Aorta (tissue), 5 donors: ENCODE data around the gene SAMD4B. TPM values are rescaled to one million over a fixed set of nuclear protein-coding genes. Genes with fewer than 3 reads are reported as not detected.
A peak's percentile ranks its signal among the peaks of the same experiment; 100 is the strongest.
"Not testable (repeated sequence)": the region's sequence is repeated elsewhere in the genome, so short reads cannot be mapped to it uniquely, and the experiment has no call there.

Experiments
- ATAC-seq: fragments of 200-7000 bp; cut with Tn5 transposase; one replicate; pipeline ENCODE4 v1.9.1; 2022; ENCODE audit warnings: moderate library complexity; ENCODE audit not compliant: low FRiP score
- DNase-seq, 2 donors: peaks; one replicate each; pipeline ENCODE4 v3.0.0-alpha.2; 2020
- H3K27ac ChIP-seq, 2 donors: one replicate each; pipeline ENCODE4 v1.5.1; 2013; ENCODE audit warnings: low read length in 2 of 2, mild to moderate bottlenecking in 2 of 2, moderate library complexity in 2 of 2, control low read depth in 1 of 2, inconsistent platforms in 1 of 2, low read depth in 1 of 2
- H3K27me3 ChIP-seq, 2 donors: one replicate each; pipeline ENCODE4 v1.6.1; 2013; ENCODE audit warnings: control low read depth in 1 of 2, low read length in 1 of 2, mild to moderate bottlenecking in 1 of 2, moderate library complexity in 1 of 2; ENCODE audit not compliant: insufficient read depth in 2 of 2, control insufficient read depth in 1 of 2
- H3K36me3 ChIP-seq, 2 donors: one replicate each; pipeline ENCODE4 v1.6.1; 2013; ENCODE audit warnings: control low read depth in 1 of 2, low read length in 1 of 2, mild to moderate bottlenecking in 1 of 2; ENCODE audit not compliant: insufficient read depth in 2 of 2, control insufficient read depth in 1 of 2
- H3K4me1 ChIP-seq, 2 donors: one replicate each; pipeline ENCODE4 v1.6.1; 2013; ENCODE audit warnings: low read length in 2 of 2, control low read depth in 1 of 2, mild to moderate bottlenecking in 1 of 2, moderate library complexity in 1 of 2; ENCODE audit not compliant: insufficient read depth in 2 of 2, control insufficient read depth in 1 of 2
- H3K4me3 ChIP-seq, 2 donors: one replicate each; pipeline ENCODE4 v1.5.1; 2013; ENCODE audit warnings: low read length in 2 of 2, control low read depth in 1 of 2, mild to moderate bottlenecking in 1 of 2
- H3K9me3 ChIP-seq: one replicate; pipeline ENCODE4 v1.6.1; 2013; ENCODE audit warnings: mild to moderate bottlenecking, low read length; ENCODE audit not compliant: control insufficient read depth
- WGBS, 2 donors: extraction: QIAGEN DNeasy Blood & Tissue Kit; methylation state at CpG; one replicate each; pipeline ENCODE4 v1.1.7; 2013; 5-methylcytosine and 5-hydroxymethylcytosine counted together
- intact Hi-C, 2 donors: fragments of 100-400 bp; cut with DNase I; formaldehyde crosslinking; loops; one replicate each; pipeline versions ENCODE4 v1.14.2 to v1.15.0; 2022
- polyA plus RNA-seq, 2 donors: library from polyadenylated mRNA; stranded (reverse); fragments of 200-250 nt; gene quantifications; one replicate each; pipeline ENCODE4 v1.2.3, GENCODE V29; 2013
- total RNA-seq, 2 donors: library from RNA; stranded (reverse); fragmentation: NEBNext Ultra II Directional; extraction: Animal tissue kit (Norgen Biotek cat#: 25700); gene quantifications; one replicate each; pipeline ENCODE4 v1.2.1, GENCODE V29; 2021
- donor health status: healthy with polysubstance abuse.
- donor health status: Bipolar disorder and iron deficiency.
- donor health status: DM: no; HTN: no; CAD: no.
- donor health status: DM: no; HTN: no; CAD: no.
- donor health status: DM: yes; HTN: yes; CAD: no.

The SAMD4B gene
- total and polyA plus RNA-seq, 4 donors, result 33.6 to 120 (median 105) TPM

GRCh38 chr19:39340156-39340555, 2.1 kb upstream of the SAMD4B start:
- intact Hi-C loops, result loop anchor here (5.0 to 10.0 kb wide), 3 partner anchors 192 to 213 kb away; partner anchors contain the start of genes EID2B (in 2 of the 2) and PAK4 (in 1 of the 2)
- not testable (repeated sequence) for H3K27ac ChIP-seq, DNase-seq, H3K4me3 ChIP-seq, ATAC-seq, H3K4me1 ChIP-seq, H3K9me3 ChIP-seq, H3K36me3 ChIP-seq, H3K27me3 ChIP-seq
- WGBS, 2 donors, result 78 to 81% methylated on average over 7 of the region's 7 CpGs

- Histone ChIP-seq H3K36me3 (no peaks in the 10 kb centered on the region), H3K27me3 (no peaks in the 10 kb centered on the region), H3K9me3 (no peaks in the 10 kb centered on the region), H3K27ac (peak overlapping the region in 1 of 2 donors; percentile 65), H3K4me3 (peak overlapping the region; percentile 50 to 89), H3K4me1 (no peaks in the 10 kb centered on the region)
- DNase-seq (peak in 1 of 2 donors; percentile 54), ATAC-seq (peak; percentile 5)
- WGBS, 2 donors, result 3 to 4% methylated on average over 17 of the region's 17 CpGs
- intact Hi-C loops, result loop anchor here (5.0 to 10.0 kb wide), 3 partner anchors 191 to 214 kb away; partner anchors contain the start of genes EID2B (in 2 of the 2) and PAK4 (in 1 of the 2)
These were observed 997 bp upstream of the SAMD4B start for GRCh38 chr19:39341129-39341718.

GRCh38 chr19:39342647-39343305, 555 bp downstream of the SAMD4B start:
- intact Hi-C loops, result loop anchor here (1.0 to 10.0 kb wide), 4 partner anchors 49 to 215 kb away; partner anchors contain the start of genes EID2B (in 2 of the 2), MED29 (in 1 of the 2), PAF1 (in 1 of the 2) and PAK4 (in 1 of the 2)
- Histone ChIP-seq H3K9me3 (no peaks in the 10 kb centered on the region), H3K4me1 (peaks cover 0 to under 1% of the 10 kb centered on the region in 2 donors), H3K27ac (peak overlapping the region; percentile 13 to 52), H3K27me3 (no peaks in the 10 kb centered on the region), H3K4me3 (peak overlapping the region; percentile 92 to 99), H3K36me3 (no peaks in the 10 kb centered on the region)
- no peak for ATAC-seq
- WGBS, 2 donors, result 1% methylated on average over 26 to 51 of the region's 51 CpGs
- peak; percentile 59 to 80 for DNase-seq

GRCh38 chr19:39345956-39346355, 3.7 kb downstream of the SAMD4B start:
- 66 to 67% methylated on average over 1 of the region's 1 CpG for WGBS, 2 donors
- H3K27me3 ChIP-seq, result no peaks in the 10 kb centered on the region
- no peak overlapping the region for H3K27ac ChIP-seq
- ATAC-seq (no peak), DNase-seq (peak; percentile 8 to 31)
- intact Hi-C loops, result loop anchor here in 1 of 2 donors (10.0 kb wide), 1 partner anchor 189 kb away; the partner anchor contains the start of gene EID2B
- peaks cover 0 to 2% of the 10 kb centered on the region in 2 donors for H3K36me3 ChIP-seq
- H3K4me1 ChIP-seq, result peaks cover 0 to 3% of the 10 kb centered on the region in 2 donors
- H3K9me3 ChIP-seq, result no peaks in the 10 kb centered on the region
- H3K4me3 ChIP-seq, result no peak overlapping the region

- DNase-seq (peak; percentile 18 to 45), ATAC-seq (no peak)
- WGBS, 2 donors, result 67 to 76% methylated on average over 4 of the region's 4 CpGs
- H3K4me3 ChIP-seq, result no peak overlapping the region
- H3K9me3 ChIP-seq, result no peaks in the 10 kb centered on the region
- intact Hi-C loops, result loop anchor here in 1 of 2 donors (10.0 kb wide), 1 partner anchor 187 kb away; the partner anchor contains the start of gene EID2B
- H3K4me1 ChIP-seq, result peaks cover 0 to 3% of the 10 kb centered on the region in 2 donors
- no peaks in the 10 kb centered on the region for H3K27me3 ChIP-seq
- H3K27ac ChIP-seq, result peak overlapping the region in 1 of 2 donors; percentile 21
- peaks cover 0 to 2% of the 10 kb centered on the region in 2 donors for H3K36me3 ChIP-seq
These were observed 5.3 kb downstream of the SAMD4B start for GRCh38 chr19:39347332-39348164.

- Histone ChIP-seq H3K4me3 (no peak overlapping the region), H3K9me3 (no peaks in the 10 kb centered on the region), H3K4me1 (peaks cover 0 to 3% of the 10 kb centered on the region in 2 donors), H3K27me3 (no peaks in the 10 kb centered on the region), H3K27ac (no peak overlapping the region), H3K36me3 (peaks cover 0 to 2% of the 10 kb centered on the region in 2 donors)
- 80 to 81% methylated on average over 4 of the region's 4 CpGs for WGBS, 2 donors
- ATAC-seq, result no peak
- intact Hi-C loops, result loop anchor here in 1 of 2 donors (10.0 kb wide), 1 partner anchor 185 kb away; the partner anchor contains the start of gene EID2B
- no peak for DNase-seq
These were observed 7.1 kb downstream of the SAMD4B start for GRCh38 chr19:39349326-39349725.

- H3K27me3 ChIP-seq, result no peaks in the 10 kb centered on the region
- H3K9me3 ChIP-seq, result no peaks in the 10 kb centered on the region
- H3K36me3 ChIP-seq, result peaks cover 0 to 2% of the 10 kb centered on the region in 2 donors
- H3K4me3 ChIP-seq, result no peak overlapping the region
- H3K27ac ChIP-seq, result no peak overlapping the region
- WGBS, 2 donors, result 97 to 99% methylated on average over 3 of the region's 3 CpGs
- DNase-seq (no peak), ATAC-seq (no peak)
- intact Hi-C loops, result no loop called here
- peaks cover 0 to 3% of the 10 kb centered on the region in 2 donors for H3K4me1 ChIP-seq
These were observed 7.9 kb downstream of the SAMD4B start for GRCh38 chr19:39350156-39350555.

GRCh38 chr19:39351537-39352064, 9.4 kb downstream of the SAMD4B start:
- intact Hi-C loops, result no loop called here
- WGBS, 2 donors, result 35% methylated on average over 4 of the region's 4 CpGs
- H3K27me3 ChIP-seq, result no peaks in the 10 kb centered on the region
- no peak overlapping the region for H3K27ac ChIP-seq
- H3K4me1 ChIP-seq, result peaks cover 0 to 3% of the 10 kb centered on the region in 2 donors
- no peak overlapping the region for H3K4me3 ChIP-seq
- peaks cover 0 to 2% of the 10 kb centered on the region in 2 donors for H3K36me3 ChIP-seq
- ATAC-seq (peak; percentile 55), DNase-seq (peak; percentile 10 to 15)
- H3K9me3 ChIP-seq, result no peaks in the 10 kb centered on the region
